Thoracic aorta endothelial cell (primary cell): Measurements from ENCODE around the gene WASHC1. TPM values are rescaled to one million over a fixed set of nuclear protein-coding genes. Genes with fewer than 3 reads are reported as not detected.

ENCODE experiments used
- total RNA-seq: library from RNA; depleted of rRNA; stranded (reverse); fragments of >200 nt; gene quantifications from 2 replicates; pipeline ENCODE4 v1.2.3, GENCODE V29; 2012

The WASHC1 gene, protein sequence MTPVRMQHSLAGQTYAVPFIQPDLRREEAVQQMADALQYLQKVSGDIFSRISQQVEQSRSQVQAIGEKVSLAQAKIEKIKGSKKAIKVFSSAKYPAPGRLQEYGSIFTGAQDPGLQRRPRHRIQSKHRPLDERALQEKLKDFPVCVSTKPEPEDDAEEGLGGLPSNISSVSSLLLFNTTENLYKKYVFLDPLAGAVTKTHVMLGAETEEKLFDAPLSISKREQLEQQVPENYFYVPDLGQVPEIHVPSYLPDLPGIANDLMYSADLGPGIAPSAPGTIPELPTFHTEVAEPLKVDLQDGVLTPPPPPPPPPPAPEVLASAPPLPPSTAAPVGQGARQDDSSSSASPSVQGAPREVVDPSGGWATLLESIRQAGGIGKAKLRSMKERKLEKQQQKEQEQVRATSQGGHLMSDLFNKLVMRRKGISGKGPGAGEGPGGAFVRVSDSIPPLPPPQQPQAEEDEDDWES
- total RNA-seq = 2.7 and 3.3 TPM in 2 replicates

DNA sequence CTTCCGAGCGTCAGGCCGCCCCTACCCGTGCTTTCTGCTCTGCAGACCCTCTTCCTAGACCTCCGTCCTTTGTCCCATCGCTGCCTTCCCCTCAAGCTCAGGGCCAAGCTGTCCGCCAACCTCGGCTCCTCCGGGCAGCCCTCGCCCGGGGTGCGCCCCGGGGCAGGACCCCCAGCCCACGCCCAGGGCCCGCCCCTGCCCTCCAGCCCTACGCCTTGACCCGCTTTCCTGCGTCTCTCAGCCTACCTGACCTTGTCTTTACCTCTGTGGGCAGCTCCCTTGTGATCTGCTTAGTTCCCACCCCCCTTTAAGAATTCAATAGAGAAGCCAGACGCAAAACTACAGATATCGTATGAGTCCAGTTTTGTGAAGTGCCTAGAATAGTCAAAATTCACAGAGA, at the start of gene WASHC1:
TSS of gene WASHC1 (minus strand) at position 101 of the 400 bp plus-strand sequence. CDS start 4,457 bp downstream, outside the sequence.

Other genes starting within 250 kb of the WASHC1 start
- 0.14 and 0.27 TPM in 2 replicates for gene FOXD4, start 89.0 kb upstream of the WASHC1 start, total RNA-seq
- 52.7 and 55.5 TPM in 2 replicates for gene ZNG1A, start 149.6 kb upstream of the WASHC1 start, total RNA-seq
- gene DOCK8, start 185.4 kb upstream of the WASHC1 start, total RNA-seq = 0.80 and 1.3 TPM in 2 replicates